ENCODE measurements around the gene LRMDA. TPM values are rescaled to one million over a fixed set of nuclear protein-coding genes. Genes with fewer than 3 reads are reported as not detected.

LRMDA gene
- polyA plus RNA-seq, 1 donor from 2014 or later, result not detected

- Mint-ChIP-seq H3K4me1 (no peaks in the 10 kb centered on the region), H3K36me3 (no peaks in the 10 kb centered on the region), H3K27me3 (peaks cover 6% of the 10 kb centered on the region), H3K27ac (no peak overlapping the region), H3K9me3 (peaks cover 0 to 2% (median 0%) of the 10 kb centered on the region in 3 donors), H3K4me3 (no peak overlapping the region)
Observed at GRCh38 chr10:75681334-75681733, 249.9 kb downstream of the LRMDA start.

- Mint-ChIP-seq H3K4me1 (no peaks in the 10 kb centered on the region), H3K9me3 (peaks cover 2 to 11% (median 6%) of the 10 kb centered on the region in 3 donors), H3K27ac (no peak overlapping the region), H3K4me3 (no peak overlapping the region), H3K27me3 (peaks cover 3% of the 10 kb centered on the region), H3K36me3 (no peaks in the 10 kb centered on the region)
Observed at GRCh38 chr10:75682649-75683557, 251.5 kb downstream of the LRMDA start.

GRCh38 chr10:75685187-75685586 lies 253.8 kb downstream of the LRMDA start:
- no peak overlapping the region for H3K4me3 Mint-ChIP-seq
- H3K36me3 Mint-ChIP-seq, result no peaks in the 10 kb centered on the region
- no peaks in the 10 kb centered on the region for H3K4me1 Mint-ChIP-seq
- H3K27ac Mint-ChIP-seq, result no peak overlapping the region
- H3K9me3 Mint-ChIP-seq, result peaks cover 5 to 17% (median 8%) of the 10 kb centered on the region in 3 donors
- H3K27me3 Mint-ChIP-seq, result no peaks in the 10 kb centered on the region

- H3K4me1 Mint-ChIP-seq, result no peaks in the 10 kb centered on the region
- no peaks in the 10 kb centered on the region for H3K27me3 Mint-ChIP-seq
- H3K4me3 Mint-ChIP-seq, result no peak overlapping the region
- H3K27ac Mint-ChIP-seq, result no peak overlapping the region
- peaks cover 3 to 17% (median 8%) of the 10 kb centered on the region in 3 donors for H3K9me3 Mint-ChIP-seq
- H3K36me3 Mint-ChIP-seq, result no peaks in the 10 kb centered on the region
Observed at GRCh38 chr10:75688506-75689300, 257.3 kb downstream of the LRMDA start.

- Mint-ChIP-seq H3K4me3 (no peak overlapping the region), H3K4me1 (peaks cover 0 to 1% (median 0%) of the 10 kb centered on the region in 3 donors), H3K27me3 (peaks cover 3% of the 10 kb centered on the region), H3K36me3 (peaks cover 2% of the 10 kb centered on the region), H3K9me3 (peaks cover 0 to 4% (median 2%) of the 10 kb centered on the region in 3 donors), H3K27ac (no peak overlapping the region)
Observed at GRCh38 chr10:75693489-75693888, 262.1 kb downstream of the LRMDA start.

- H3K4me1 Mint-ChIP-seq, result peaks cover 0 to 1% (median 0%) of the 10 kb centered on the region in 3 donors
- H3K27me3 Mint-ChIP-seq, result peaks cover 3% of the 10 kb centered on the region
- H3K27ac Mint-ChIP-seq, result no peak overlapping the region
- H3K36me3 Mint-ChIP-seq, result peaks cover 2% of the 10 kb centered on the region
- no peak overlapping the region for H3K4me3 Mint-ChIP-seq
- peaks cover 0 to 4% (median 2%) of the 10 kb centered on the region in 3 donors for H3K9me3 Mint-ChIP-seq
Observed at GRCh38 chr10:75694269-75694668, 262.8 kb downstream of the LRMDA start.

GRCh38 chr10:75694790-75695189 lies 263.4 kb downstream of the LRMDA start:
- Mint-ChIP-seq H3K4me1 (peaks cover 0 to 1% (median 0%) of the 10 kb centered on the region in 3 donors), H3K4me3 (no peak overlapping the region), H3K9me3 (peaks cover 0 to 4% (median 2%) of the 10 kb centered on the region in 3 donors), H3K27me3 (peaks cover 3% of the 10 kb centered on the region), H3K27ac (no peak overlapping the region), H3K36me3 (peaks cover 2% of the 10 kb centered on the region)

GRCh38 chr10:75695994-75696393 lies 264.6 kb downstream of the LRMDA start:
- H3K4me1 Mint-ChIP-seq, result peaks cover 0 to 1% (median 0%) of the 10 kb centered on the region in 3 donors
- no peak overlapping the region for H3K4me3 Mint-ChIP-seq
- H3K27ac Mint-ChIP-seq, result no peak overlapping the region
- H3K36me3 Mint-ChIP-seq, result peaks cover 2% of the 10 kb centered on the region
- peaks cover 3% of the 10 kb centered on the region for H3K27me3 Mint-ChIP-seq
- H3K9me3 Mint-ChIP-seq, result peaks cover 2 to 4% (median 2%) of the 10 kb centered on the region in 3 donors

- Mint-ChIP-seq H3K9me3 (peaks cover 2 to 4% (median 2%) of the 10 kb centered on the region in 3 donors), H3K4me1 (peaks cover 0 to 1% (median 0%) of the 10 kb centered on the region in 3 donors), H3K4me3 (no peak overlapping the region), H3K36me3 (peaks cover 2% of the 10 kb centered on the region), H3K27ac (no peak overlapping the region), H3K27me3 (peaks cover 3% of the 10 kb centered on the region)
Observed at GRCh38 chr10:75696536-75696935, 265.1 kb downstream of the LRMDA start.

GRCh38 chr10:75703191-75703854 lies 271.9 kb downstream of the LRMDA start:
- Mint-ChIP-seq H3K9me3 (peaks cover 0 to 2% (median 0%) of the 10 kb centered on the region in 3 donors), H3K4me3 (no peak overlapping the region), H3K36me3 (no peaks in the 10 kb centered on the region), H3K27me3 (peaks cover 10% of the 10 kb centered on the region), H3K4me1 (no peaks in the 10 kb centered on the region), H3K27ac (no peak overlapping the region)

- Mint-ChIP-seq H3K36me3 (peaks cover 1% of the 10 kb centered on the region), H3K9me3 (peaks cover 0 to under 1% (median 0%) of the 10 kb centered on the region in 3 donors), H3K4me1 (no peaks in the 10 kb centered on the region), H3K27me3 (peaks cover 14% of the 10 kb centered on the region), H3K27ac (no peak overlapping the region), H3K4me3 (no peak overlapping the region)
Observed at GRCh38 chr10:75705426-75705825, 274.0 kb downstream of the LRMDA start.

- peaks cover 1% of the 10 kb centered on the region for H3K36me3 Mint-ChIP-seq
- no peak overlapping the region for H3K27ac Mint-ChIP-seq
- no peak overlapping the region for H3K4me3 Mint-ChIP-seq
- peaks cover 14% of the 10 kb centered on the region for H3K27me3 Mint-ChIP-seq
- peaks cover 0 to 1% (median 0%) of the 10 kb centered on the region in 3 donors for H3K9me3 Mint-ChIP-seq
- no peaks in the 10 kb centered on the region for H3K4me1 Mint-ChIP-seq
Observed at GRCh38 chr10:75707080-75707840, 275.8 kb downstream of the LRMDA start.

GRCh38 chr10:75708060-75708459 lies 276.6 kb downstream of the LRMDA start:
- Mint-ChIP-seq H3K27ac (no peak overlapping the region), H3K27me3 (peaks cover 18% of the 10 kb centered on the region), H3K4me1 (no peaks in the 10 kb centered on the region), H3K36me3 (peaks cover 1% of the 10 kb centered on the region), H3K9me3 (peaks cover 0 to 1% (median 0%) of the 10 kb centered on the region in 3 donors), H3K4me3 (no peak overlapping the region)

- Mint-ChIP-seq H3K27ac (no peak overlapping the region), H3K4me3 (no peak overlapping the region), H3K36me3 (peaks cover 1% of the 10 kb centered on the region), H3K4me1 (no peaks in the 10 kb centered on the region), H3K9me3 (peaks cover 0 to 1% (median 0%) of the 10 kb centered on the region in 3 donors), H3K27me3 (peaks cover 18% of the 10 kb centered on the region)
Observed at GRCh38 chr10:75709245-75709644, 277.8 kb downstream of the LRMDA start.

All from IgD-negative memory B cell (primary cell).